K562 (cell line): Measurements from ENCODE around the gene PLXNA3. TPM values are rescaled to one million over a fixed set of nuclear protein-coding genes. Genes with fewer than 3 reads are reported as not detected.

Source experiments
- EP400 ChIP-seq: fragments of 450-650 bp; IDR thresholded peaks from 2 replicates; pipeline ENCODE4 v1.6.1; 2017; ENCODE audit warnings: antibody characterized with exemption, mild to moderate bottlenecking, moderate library complexity
- NBN ChIP-seq: fragments of 450-650 bp; IDR thresholded peaks from 2 replicates; pipeline ENCODE4 v1.6.1; 2016; ENCODE audit warnings: low read depth, mild to moderate bottlenecking
- PRDM10 ChIP-seq: fragments of 450-650 bp; IDR thresholded peaks from 2 replicates; pipeline ENCODE4 v1.6.1; 2018; ENCODE audit not compliant: partially characterized antibody
- ZNF197 ChIP-seq: fragments of 200-800 bp; sonication (Bioruptor generic); IDR thresholded peaks from 2 replicates; pipeline ENCODE4 v1.6.1; 2016; ENCODE audit warnings: low read depth, missing genetic modification characterization, missing compliant biosample characterization
- polyA plus RNA-seq, 8 experiments: library from polyadenylated mRNA; depleted of rRNA in 4 of 8; stranded (reverse) in 5 of 8; unstranded in 3 of 8; fragments of >200 nt; fragmentation: Nextera tagmentation in 2 of 8; fragmentation: Illumina TruSeq in 1 of 8; extraction: Ambion mirVana in 2 of 8; extraction: Trizol in 1 of 8; gene quantifications; 2 replicates each; pipeline versions ENCODE4 v1.2.1 to v1.2.3, GENCODE V29; 2011 to 2014; ENCODE audit warnings: inconsistent platforms in 1 of 8, missing spikeins in 1 of 8
- total RNA-seq, 7 experiments: library from RNA; depleted of rRNA in 6 of 7; stranded (reverse); fragments of >200 nt in 6 of 7; fragmentation: Illumina TruSeq in 2 of 7; extraction: Trizol in 2 of 7; gene quantifications; 2 replicates each; pipeline versions ENCODE4 v1.2.1 to v1.2.3, GENCODE V29; 2011 to 2021; ENCODE audit warnings: low replicate concordance in 1 of 7

Gene PLXNA3
- total and polyA plus RNA-seq, 9 of the 15 experiments (the other 6 are each of a cell fraction or from before 2014, with no cell fraction given) = 0.32 to 47.8 (median 7.5) TPM

GRCh38 chrX:154457491-154458115 is 478 bp upstream of the PLXNA3 start (continued):
- TF ChIP-seq PRDM10 = peak; percentile 78
- TF ChIP-seq NBN = 0 out of 2 replicates have a peak, but pooled peaks have one; percentile 26
- 0 out of 2 replicates have a peak, but pooled peaks have one; percentile 17 for TF ChIP-seq EP400
- 0 out of 2 replicates have a peak, but pooled peaks have one; percentile 52 for TF ChIP-seq ZNF197 (CRISPR knock-in tag)
